GM10248 (cell line): ENCODE data around the gene RPL3.
"Not testable (repeated sequence)": the region's sequence is repeated elsewhere in the genome, so short reads cannot be mapped to it uniquely, and the experiment has no call there.

Experiments
- CTCF ChIA-PET: fragments of 300-600 bp; sonication (Branson Sonifier 250); formaldehyde crosslinking; extraction: SDS; loops from one replicate; lab custom pipeline; 2021; ENCODE audit warnings: antibody characterized with exemption; lab: Yijun Ruan, JAX
- POLR2A ChIA-PET: fragments of 350-650 bp; sonication (Branson Sonifier 250); formaldehyde crosslinking; extraction: SDS; loops from one replicate; lab custom pipeline; 2020; ENCODE audit warnings: antibody characterized with exemption; lab: Yijun Ruan, JAX
- DNase-seq: peaks from one replicate; pipeline ENCODE4 v3.0.0; 2012; ENCODE audit errors: extremely low spot score
- TF ChIP-seq, protein P1 (sequence below): IDR thresholded peaks from 2 replicates; pipeline ENCODE4 v1.5.1; 2012; ENCODE audit warnings: mild to moderate bottlenecking, low read depth; ENCODE audit errors: extremely low read depth, missing control alignments, control extremely low read depth

The RPL3 gene

DNA sequence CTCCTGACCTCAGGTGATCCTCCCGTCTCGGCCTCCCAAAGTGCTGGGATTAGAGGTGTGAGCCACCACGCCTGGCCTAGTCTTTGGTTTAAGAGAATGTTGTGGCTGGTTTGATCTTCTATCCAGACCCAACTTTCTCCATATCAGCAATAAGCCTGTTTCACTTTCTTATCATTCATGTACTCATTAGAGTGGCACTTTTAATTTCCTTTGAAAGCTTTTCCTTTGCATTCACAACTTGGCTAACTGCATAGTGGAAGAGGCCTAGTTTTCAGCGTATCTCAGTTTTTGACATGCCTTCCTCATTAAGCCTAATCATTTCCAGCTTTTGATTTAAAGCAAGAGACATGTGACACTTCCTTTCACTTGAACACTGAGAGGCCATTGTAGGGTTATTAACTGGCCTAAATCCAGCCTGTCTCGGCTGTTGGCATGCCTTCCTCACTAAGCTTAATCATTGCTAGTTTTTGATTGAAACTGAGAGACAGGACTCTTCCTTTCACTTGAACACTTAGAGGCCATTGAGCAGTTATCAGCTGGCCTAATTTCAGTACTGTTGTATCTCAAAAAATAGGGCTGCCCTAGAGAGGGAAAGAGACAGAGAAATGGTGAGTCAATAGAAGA, 13.1 kb upstream of the RPL3 start:
- ChIA-PET CTCF (interaction anchor here (1.1 to 6.0 kb wide), 8 partner anchors 10 to 197 kb away, joined by 3 to 41 read pairs (median 5); partner anchors contain the start of gene RPL3), POLR2A (interaction anchor here (0.6 to 3.2 kb wide), 2 partner anchors 13 to 31 kb away, joined by 3 to 21 read pairs; partner anchors contain the start of gene RPL3)
- TF ChIP-seq, protein P1, sequence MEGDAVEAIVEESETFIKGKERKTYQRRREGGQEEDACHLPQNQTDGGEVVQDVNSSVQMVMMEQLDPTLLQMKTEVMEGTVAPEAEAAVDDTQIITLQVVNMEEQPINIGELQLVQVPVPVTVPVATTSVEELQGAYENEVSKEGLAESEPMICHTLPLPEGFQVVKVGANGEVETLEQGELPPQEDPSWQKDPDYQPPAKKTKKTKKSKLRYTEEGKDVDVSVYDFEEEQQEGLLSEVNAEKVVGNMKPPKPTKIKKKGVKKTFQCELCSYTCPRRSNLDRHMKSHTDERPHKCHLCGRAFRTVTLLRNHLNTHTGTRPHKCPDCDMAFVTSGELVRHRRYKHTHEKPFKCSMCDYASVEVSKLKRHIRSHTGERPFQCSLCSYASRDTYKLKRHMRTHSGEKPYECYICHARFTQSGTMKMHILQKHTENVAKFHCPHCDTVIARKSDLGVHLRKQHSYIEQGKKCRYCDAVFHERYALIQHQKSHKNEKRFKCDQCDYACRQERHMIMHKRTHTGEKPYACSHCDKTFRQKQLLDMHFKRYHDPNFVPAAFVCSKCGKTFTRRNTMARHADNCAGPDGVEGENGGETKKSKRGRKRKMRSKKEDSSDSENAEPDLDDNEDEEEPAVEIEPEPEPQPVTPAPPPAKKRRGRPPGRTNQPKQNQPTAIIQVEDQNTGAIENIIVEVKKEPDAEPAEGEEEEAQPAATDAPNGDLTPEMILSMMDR, result no peak
- no peak for DNase-seq

DNA sequence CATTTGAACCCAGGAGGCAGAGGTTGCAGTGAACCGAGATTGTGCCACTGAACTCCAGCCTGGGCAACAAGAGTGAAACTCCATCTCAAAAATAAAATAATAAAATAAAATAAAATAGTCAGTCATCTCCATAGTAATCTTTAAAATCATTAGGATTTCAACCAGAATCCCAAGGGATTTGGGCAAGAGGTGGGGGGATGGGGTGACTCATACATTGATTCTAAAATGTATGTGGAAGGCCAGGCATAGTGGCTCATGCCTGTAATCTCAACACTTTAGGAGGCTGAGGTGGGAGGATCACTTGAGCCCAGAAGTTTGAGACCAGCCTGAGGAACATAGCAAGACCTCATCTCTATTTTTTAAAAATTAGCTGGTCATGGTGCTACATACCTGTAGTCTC, 11.1 kb upstream of the RPL3 start:
- CTCF ChIA-PET, result interaction anchor here (1.0 to 6.0 kb wide), 8 partner anchors 9 to 161 kb away, joined by 3 to 41 read pairs (median 4); partner anchors contain the start of genes RPL3 and SYNGR1
- not testable (repeated sequence) for DNase-seq
- POLR2A ChIA-PET, result interaction anchor here (3.2 kb wide), 1 partner anchor 11 kb away, joined by 21 read pairs; the partner anchor contains the start of gene RPL3

DNA sequence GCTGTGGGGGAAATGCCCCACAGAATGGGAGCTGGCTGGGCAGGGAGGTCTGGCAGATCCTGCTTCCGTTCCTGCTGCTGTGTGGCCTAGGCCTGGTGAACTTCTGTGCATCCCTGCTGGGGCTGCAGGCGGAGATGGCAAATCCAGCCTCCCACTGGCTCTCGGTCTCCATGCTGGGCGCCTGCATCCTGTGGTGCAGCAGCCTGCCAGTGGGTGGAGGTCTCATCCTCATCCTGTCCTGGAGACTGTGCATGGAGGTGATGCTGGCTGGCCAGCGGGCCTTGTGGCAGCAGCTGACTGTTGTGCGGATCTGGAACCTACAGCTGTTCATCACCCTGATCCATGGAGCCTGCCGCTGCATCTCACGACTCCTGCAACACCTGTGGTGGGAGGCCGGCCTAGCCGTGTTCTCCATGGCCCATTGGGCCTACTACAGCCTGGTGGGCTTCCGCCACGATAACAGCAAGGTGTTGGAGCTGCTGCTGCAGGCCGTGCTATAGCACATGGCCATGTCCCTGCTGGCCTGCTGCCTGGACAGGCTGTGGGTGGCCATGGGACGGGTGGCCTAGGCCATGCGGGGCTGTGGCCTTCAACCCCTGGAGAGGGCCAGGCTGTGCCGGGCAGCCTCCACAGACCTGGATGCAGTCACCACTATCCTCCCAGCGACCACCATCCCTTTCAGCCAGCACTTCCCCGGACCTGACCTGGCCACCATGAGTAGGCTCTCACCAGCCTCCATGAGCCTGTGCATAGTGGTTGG, 8.8 kb upstream of the RPL3 start:
- TF ChIP-seq, protein P1, result no peak
- no peak for DNase-seq
- ChIA-PET POLR2A (interaction anchor here (1.8 kb wide), 1 partner anchor 9 kb away, joined by 15 read pairs; the partner anchor contains the start of gene RPL3), CTCF (interaction anchor here (1.1 to 2.3 kb wide), 2 partner anchors 15 to 17 kb away, joined by 3 to 9 read pairs; no protein-coding TSS in a partner anchor)

DNA sequence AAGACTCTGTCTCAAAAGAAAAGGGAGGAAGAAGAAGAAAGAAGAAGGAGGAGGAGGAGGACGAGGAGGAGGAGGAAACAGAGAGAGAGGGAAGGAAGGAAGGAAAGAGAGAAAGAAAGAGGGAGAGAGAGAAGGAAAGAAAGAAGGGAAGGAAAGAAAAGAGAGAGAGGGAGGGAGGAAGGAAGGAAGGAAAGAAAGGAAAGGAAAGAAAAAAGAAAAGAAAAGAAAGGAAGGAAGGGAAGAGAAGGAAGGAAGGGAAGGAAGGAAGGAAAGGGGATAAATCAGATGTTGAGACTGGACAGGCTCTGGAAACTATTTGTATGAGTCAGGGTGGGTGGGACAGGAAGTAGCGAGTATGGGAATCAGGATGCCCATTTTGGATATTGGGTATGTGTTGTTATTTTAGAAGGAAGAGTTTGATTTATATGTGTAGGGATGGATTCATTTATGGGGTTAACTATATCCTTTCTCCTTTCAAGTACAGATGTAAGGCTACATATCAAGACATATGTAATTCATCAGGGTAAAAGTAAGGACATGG, 6.0 kb upstream of the RPL3 start:
- CTCF ChIA-PET, result no interaction called here
- POLR2A ChIA-PET, result no interaction called here
- no peak for DNase-seq
- TF ChIP-seq, protein P1, result no peak

DNA sequence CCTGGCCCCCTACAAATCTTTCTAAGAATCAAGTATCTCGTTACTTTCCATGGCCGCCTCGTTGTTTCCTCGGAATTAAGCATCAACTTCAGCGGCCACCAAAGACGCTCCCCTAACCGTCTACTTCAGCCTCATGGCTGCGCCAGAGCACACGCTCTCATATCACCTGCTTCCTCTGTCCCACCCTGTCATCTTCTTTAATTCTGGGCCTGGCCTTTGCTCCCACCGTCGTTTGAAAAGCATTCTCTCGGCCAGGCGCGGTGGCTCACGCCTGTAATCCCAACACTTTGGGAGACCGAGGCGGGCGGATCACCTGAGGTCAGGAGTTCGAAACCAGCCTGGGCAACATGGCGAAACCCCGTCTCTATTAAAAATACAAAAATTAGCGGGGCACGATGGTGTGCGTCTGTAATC, 1.2 kb upstream of the RPL3 start:
- ChIA-PET POLR2A (interaction anchor here (0.6 to 5.0 kb wide), 9 partner anchors 11 to 545 kb away, joined by 3 to 41 read pairs (median 7); partner anchors contain the start of gene ATF4), CTCF (interaction anchor here (0.9 to 7.2 kb wide), 9 partner anchors 10 to 451 kb away, joined by 3 to 106 read pairs (median 6); partner anchors contain the start of gene MIEF1)
- not testable (repeated sequence) for DNase-seq

DNA sequence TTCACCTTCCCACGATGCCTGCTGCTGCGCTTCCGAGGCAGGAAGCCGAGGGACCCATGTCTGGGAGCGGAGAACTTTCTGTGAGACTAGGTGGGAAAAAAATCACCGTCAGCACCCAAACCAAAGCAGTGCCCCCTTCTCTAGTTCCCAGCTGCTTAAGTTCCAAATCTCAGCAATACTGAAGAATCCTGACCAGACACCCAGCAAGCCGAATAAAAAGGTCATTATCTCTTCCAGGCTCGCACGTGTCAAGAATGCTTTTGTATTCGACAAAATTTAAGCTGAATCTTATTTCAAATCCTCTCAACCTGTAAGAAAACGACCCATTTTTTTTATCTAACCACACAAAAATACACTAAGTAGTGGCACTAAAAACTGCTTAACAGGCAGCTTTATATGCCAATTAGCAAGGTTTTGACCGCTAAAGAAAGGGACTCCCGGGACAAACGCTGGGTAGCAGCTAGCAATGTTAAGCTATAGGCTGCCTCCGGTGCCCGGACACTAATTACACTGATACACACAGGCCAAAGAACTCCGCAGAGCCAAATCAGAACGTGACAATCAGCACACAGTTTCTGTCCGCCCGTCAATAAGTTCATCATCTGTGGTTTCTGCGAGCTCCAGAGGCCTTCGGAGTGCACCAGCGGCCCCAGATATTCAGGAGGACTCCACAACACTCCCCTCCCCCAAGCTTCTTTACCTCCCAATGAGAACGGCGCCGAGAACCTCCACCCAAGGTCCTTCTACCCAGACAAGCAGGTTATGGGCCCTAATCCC, 728 bp downstream of the RPL3 start:
- TF ChIP-seq, protein P1, result no peak
- no peak for DNase-seq
- ChIA-PET CTCF (interaction anchor here (0.9 to 7.2 kb wide), 13 partner anchors 8 to 550 kb away, joined by 3 to 106 read pairs (median 6); partner anchors contain the start of gene ATF4), POLR2A (interaction anchor here (0.5 to 6.4 kb wide), 34 partner anchors 9 to 726 kb away, joined by 3 to 69 read pairs (median 4); partner anchors contain the start of genes ATF4, CBX7, MIEF1 and TAB1)
